HL-60 (cell line): Measurements from ENCODE around the gene CDHR5.
A peak's percentile ranks its signal among the peaks of the same experiment; 100 is the strongest.

Source experiments
- DNase-seq, 2 experiments: peaks; one replicate each; pipeline ENCODE4 v3.0.0-alpha.2; 2010 to 2020; ENCODE audit warnings: low read depth in 1 of 2, low spot score in 1 of 2
- H3K27ac ChIP-seq: fragments of 250-450 bp; sonication (Bioruptor Pico); replicated peaks from 2 replicates; pipeline ENCODE4 v1.5.1; 2020; ENCODE audit warnings: mild to moderate bottlenecking, moderate library complexity
- H3K27me3 ChIP-seq: fragments of 250-450 bp; sonication (Bioruptor Pico); 2 replicates; pipeline ENCODE4 v1.5.1; 2021; ENCODE audit warnings: mild to moderate bottlenecking, moderate library complexity; ENCODE audit not compliant: insufficient read depth, poor library complexity, severe bottlenecking
- H3K4me3 ChIP-seq: replicated peaks from 2 replicates; pipeline ENCODE4 v1.5.1; 2011; ENCODE audit warnings: mild to moderate bottlenecking, control low read depth, low read length; ENCODE audit not compliant: insufficient read depth
- GABPA ChIP-seq: IDR thresholded peaks from 2 replicates; pipeline ENCODE4 v1.6.1; 2012; ENCODE audit warnings: low read depth
- POLR2AphosphoS5 ChIP-seq: IDR thresholded peaks from 2 replicates; pipeline ENCODE4 v1.6.1; 2012; ENCODE audit warnings: low read depth
- SPI1 ChIP-seq: IDR thresholded peaks from 2 replicates; pipeline ENCODE4 v1.6.1; 2012; ENCODE audit warnings: low read depth, mild to moderate bottlenecking, borderline replicate concordance
- TF ChIP-seq, protein P1 (sequence below): IDR thresholded peaks from one replicate; pipeline ENCODE4 v1.5.1; 2011; ENCODE audit warnings: low read length, control low read depth, inconsistent platforms; ENCODE audit not compliant: insufficient read depth
- TF ChIP-seq, protein P2 (sequence below): IDR thresholded peaks from 2 replicates; pipeline ENCODE4 v1.6.1; 2012; ENCODE audit warnings: low read depth; ENCODE audit not compliant: insufficient replicate concordance

The CDHR5 gene

GRCh38 chr11:596374-596773, 28.4 kb downstream of the CDHR5 start:
- Histone ChIP-seq H3K4me3 (no peak overlapping the region), H3K27ac (0 out of 2 replicates have a peak overlapping the region, but pooled peaks have one; percentile 23), H3K27me3 (no peaks in the 10 kb centered on the region)
- peak; percentile 47; the same call in 1 of the 2 replicates for TF ChIP-seq POLR2AphosphoS5
- TF ChIP-seq, protein P1, sequence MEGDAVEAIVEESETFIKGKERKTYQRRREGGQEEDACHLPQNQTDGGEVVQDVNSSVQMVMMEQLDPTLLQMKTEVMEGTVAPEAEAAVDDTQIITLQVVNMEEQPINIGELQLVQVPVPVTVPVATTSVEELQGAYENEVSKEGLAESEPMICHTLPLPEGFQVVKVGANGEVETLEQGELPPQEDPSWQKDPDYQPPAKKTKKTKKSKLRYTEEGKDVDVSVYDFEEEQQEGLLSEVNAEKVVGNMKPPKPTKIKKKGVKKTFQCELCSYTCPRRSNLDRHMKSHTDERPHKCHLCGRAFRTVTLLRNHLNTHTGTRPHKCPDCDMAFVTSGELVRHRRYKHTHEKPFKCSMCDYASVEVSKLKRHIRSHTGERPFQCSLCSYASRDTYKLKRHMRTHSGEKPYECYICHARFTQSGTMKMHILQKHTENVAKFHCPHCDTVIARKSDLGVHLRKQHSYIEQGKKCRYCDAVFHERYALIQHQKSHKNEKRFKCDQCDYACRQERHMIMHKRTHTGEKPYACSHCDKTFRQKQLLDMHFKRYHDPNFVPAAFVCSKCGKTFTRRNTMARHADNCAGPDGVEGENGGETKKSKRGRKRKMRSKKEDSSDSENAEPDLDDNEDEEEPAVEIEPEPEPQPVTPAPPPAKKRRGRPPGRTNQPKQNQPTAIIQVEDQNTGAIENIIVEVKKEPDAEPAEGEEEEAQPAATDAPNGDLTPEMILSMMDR = no peak
- TF ChIP-seq, protein P2, sequence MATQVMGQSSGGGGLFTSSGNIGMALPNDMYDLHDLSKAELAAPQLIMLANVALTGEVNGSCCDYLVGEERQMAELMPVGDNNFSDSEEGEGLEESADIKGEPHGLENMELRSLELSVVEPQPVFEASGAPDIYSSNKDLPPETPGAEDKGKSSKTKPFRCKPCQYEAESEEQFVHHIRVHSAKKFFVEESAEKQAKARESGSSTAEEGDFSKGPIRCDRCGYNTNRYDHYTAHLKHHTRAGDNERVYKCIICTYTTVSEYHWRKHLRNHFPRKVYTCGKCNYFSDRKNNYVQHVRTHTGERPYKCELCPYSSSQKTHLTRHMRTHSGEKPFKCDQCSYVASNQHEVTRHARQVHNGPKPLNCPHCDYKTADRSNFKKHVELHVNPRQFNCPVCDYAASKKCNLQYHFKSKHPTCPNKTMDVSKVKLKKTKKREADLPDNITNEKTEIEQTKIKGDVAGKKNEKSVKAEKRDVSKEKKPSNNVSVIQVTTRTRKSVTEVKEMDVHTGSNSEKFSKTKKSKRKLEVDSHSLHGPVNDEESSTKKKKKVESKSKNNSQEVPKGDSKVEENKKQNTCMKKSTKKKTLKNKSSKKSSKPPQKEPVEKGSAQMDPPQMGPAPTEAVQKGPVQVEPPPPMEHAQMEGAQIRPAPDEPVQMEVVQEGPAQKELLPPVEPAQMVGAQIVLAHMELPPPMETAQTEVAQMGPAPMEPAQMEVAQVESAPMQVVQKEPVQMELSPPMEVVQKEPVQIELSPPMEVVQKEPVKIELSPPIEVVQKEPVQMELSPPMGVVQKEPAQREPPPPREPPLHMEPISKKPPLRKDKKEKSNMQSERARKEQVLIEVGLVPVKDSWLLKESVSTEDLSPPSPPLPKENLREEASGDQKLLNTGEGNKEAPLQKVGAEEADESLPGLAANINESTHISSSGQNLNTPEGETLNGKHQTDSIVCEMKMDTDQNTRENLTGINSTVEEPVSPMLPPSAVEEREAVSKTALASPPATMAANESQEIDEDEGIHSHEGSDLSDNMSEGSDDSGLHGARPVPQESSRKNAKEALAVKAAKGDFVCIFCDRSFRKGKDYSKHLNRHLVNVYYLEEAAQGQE = no peak
- peak in 1 of 2 experiments; percentile 48 for DNase-seq

DNA sequence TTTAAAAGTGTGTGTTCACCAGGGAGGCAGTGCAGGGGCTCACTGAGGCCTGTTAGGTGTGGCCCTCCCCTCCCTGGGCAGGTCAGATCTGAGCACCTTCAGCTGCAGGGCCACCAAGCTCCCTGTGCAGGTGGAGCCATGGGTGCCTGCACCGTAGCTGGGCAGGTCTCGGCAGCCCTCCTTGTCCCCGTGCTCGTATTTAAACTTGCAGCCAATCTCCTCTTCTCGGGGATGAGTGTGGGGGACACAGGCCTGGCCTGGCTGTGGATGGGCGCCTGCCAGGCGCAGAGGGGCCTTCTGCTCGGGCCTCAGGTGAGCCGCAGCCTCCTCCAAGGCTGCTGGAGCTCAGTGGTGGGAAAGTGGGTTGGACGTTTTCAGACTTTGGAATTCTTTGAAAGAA, 29.4 kb downstream of the CDHR5 start:
- DNase-seq = no peak
- Histone ChIP-seq H3K27me3 (no peaks in the 10 kb centered on the region), H3K4me3 (no peak overlapping the region), H3K27ac (no peak overlapping the region)
- TF ChIP-seq POLR2AphosphoS5 (0 out of 2 replicates have a peak, but pooled peaks have one; percentile 24), GABPA (no peak)

- DNase-seq = no peak
- TF ChIP-seq, protein P1 = no peak
- TF ChIP-seq GABPA (no peak), POLR2AphosphoS5 (no peak), SPI1 (no peak)
- TF ChIP-seq, protein P2 = no peak
- no peak overlapping the region for H3K27ac ChIP-seq
- H3K27me3 ChIP-seq = no peaks in the 10 kb centered on the region
- H3K4me3 ChIP-seq = no peak overlapping the region
Measured at GRCh38 chr11:593347-593746, 31.4 kb downstream of the CDHR5 start.

DNA sequence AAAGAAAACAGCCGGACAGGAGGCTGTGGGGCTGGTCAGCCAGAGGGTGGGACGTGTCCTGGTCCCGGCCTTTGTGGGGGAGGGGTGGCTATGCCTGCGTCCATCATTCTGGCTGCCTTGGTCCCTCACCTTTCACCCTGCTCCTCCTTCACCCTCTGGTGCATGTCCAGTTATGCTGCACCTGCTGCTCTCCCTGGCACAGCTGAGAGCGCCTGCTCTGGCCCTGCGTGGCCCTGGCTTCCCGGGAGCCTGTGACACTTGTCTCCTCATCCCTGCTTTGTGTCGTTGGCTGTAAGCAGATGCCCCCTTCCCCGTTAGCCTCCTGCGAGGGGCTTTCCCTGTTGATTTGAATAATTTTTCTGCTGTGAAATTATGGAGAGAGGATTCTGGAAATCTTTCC, 31.8 kb downstream of the CDHR5 start:
- no peak for TF ChIP-seq POLR2AphosphoS5
- TF ChIP-seq SPI1 = no peak
- TF ChIP-seq, protein P1 = no peak
- TF ChIP-seq GABPA = no peak
- TF ChIP-seq, protein P2 = no peak
- DNase-seq = no peak
- H3K27ac ChIP-seq = no peak overlapping the region
- H3K27me3 ChIP-seq = no peaks in the 10 kb centered on the region
- H3K4me3 ChIP-seq = no peak overlapping the region
